ENCODE measurements around the gene SUPT3H. TPM values are rescaled to one million over a fixed set of nuclear protein-coding genes. Genes with fewer than 3 reads are reported as not detected.

Gene SUPT3H
- total and polyA plus RNA-seq, 2 of the 8 experiments (the other 6 are each of a cell fraction or from before 2014, with no cell fraction given): 18.8 to 23.0 TPM

GRCh38 chr6:45365036-45365435, 12.7 kb downstream of the SUPT3H start:
- H3K56ac ChIP-seq (replicated peaks; ENCODE audit: insufficient read length, low read depth, low read length): no peak overlapping the region
- H4K5ac ChIP-seq (ENCODE audit: insufficient read length, low read depth, low read length): no peak overlapping the region
- H2BK15ac ChIP-seq (ENCODE audit: low read length): no peak overlapping the region
- no peaks in the 10 kb centered on the region for H3K4me1 ChIP-seq (replicated peaks in 1 of 4; ENCODE audit: control insufficient read depth in 3 of 4, insufficient read depth in 4 of 4, low read length in 3 of 4)
- H2BK120ac ChIP-seq (replicated peaks; ENCODE audit: low read depth, low read length): no peak overlapping the region
- H3K79me1 ChIP-seq (ENCODE audit: low read depth, low read length): 0 out of 2 replicates have a peak, but pooled peaks cover 3% of the 10 kb centered on the region
- no peak overlapping the region for H3K4ac ChIP-seq (replicated peaks; ENCODE audit: insufficient read length, low read depth, low read length)
- H4K91ac ChIP-seq (replicated peaks; ENCODE audit: insufficient read length, low read length): no peak overlapping the region
- ChIA-PET POLR2A (ENCODE audit: partially characterized antibody) (interaction anchor here (3.5 kb wide), 1 partner anchor 13 kb away, joined by 20 read pairs; the partner anchor contains the start of gene SUPT3H), CTCF (ENCODE audit: partially characterized antibody) (interaction anchor here (1.6 kb wide), 1 partner anchor 350 kb away, joined by 6 read pairs; no protein-coding TSS in a partner anchor)
- no peak overlapping the region for H2BK20ac ChIP-seq (ENCODE audit: low read length)
- H4K8ac ChIP-seq (ENCODE audit: extremely low read depth, insufficient read depth, low read length): no peak overlapping the region
- no peak for FAIRE-seq
- H4K20me1 ChIP-seq (replicated peaks in 1 of 2; ENCODE audit: control insufficient read depth in 1 of 2, insufficient read depth in 2 of 2, low read length in 2 of 2): no peaks in the 10 kb centered on the region
- no peak overlapping the region for H2AK5ac ChIP-seq (ENCODE audit: low read depth, low read length)
- H3K4me2 ChIP-seq (ENCODE audit: insufficient read depth in 1 of 2, low read depth in 2 of 2, low read length in 2 of 2): no peak overlapping the region
- no peak overlapping the region for H2AFZ ChIP-seq (ENCODE audit: low read length)
- no peak overlapping the region for H3K14ac ChIP-seq (ENCODE audit: insufficient read length)
- no peaks in the 10 kb centered on the region for H3K9me3 ChIP-seq (ENCODE audit: insufficient read depth in 2 of 2, low read depth in 1 of 2, low read length in 1 of 2)
- no peak overlapping the region for H3K27ac ChIP-seq (ENCODE audit: low read depth, low read length)
- H2BK12ac ChIP-seq (ENCODE audit: low read depth, low read length): no peak overlapping the region
- no peak overlapping the region for H3K23ac ChIP-seq (ENCODE audit: insufficient read length)
- TF ChIP-seq RNF2 (IDR thresholded peaks at IDR 0.05; ENCODE audit: borderline replicate concordance, low read depth, low read length, missing control alignments, poor library complexity, severe bottlenecking): no peak
- no peaks in the 10 kb centered on the region for H3K23me2 ChIP-seq (ENCODE audit: low read depth, low read length)
- no peak overlapping the region for H3K9ac ChIP-seq (replicated peaks in 1 of 4; ENCODE audit: extremely low read depth in 1 of 4, low read depth in 3 of 4, low read length in 3 of 4)
- no peak for DNase-seq (ENCODE audit: low read depth in 1 of 2, low spot score in 2 of 2)
- WGBS, 2 experiments (ENCODE audit: extremely low coverage in 1 of 2, insufficient coverage in 1 of 2, insufficient read length in 1 of 2, insufficient replicate concordance in 2 of 2, low coverage in 1 of 2, low lambda C conversion rate in 2 of 2, missing lambda C conversion rate in 1 of 2): 88% methylated on average over 1 of the region's 1 CpG; no CpG with 5 or more reads in 1 of the 2 experiments
- H3K36me3 ChIP-seq (ENCODE audit: control insufficient read depth in 2 of 4, insufficient read depth in 4 of 4, low read length in 3 of 4): no peaks in the 10 kb centered on the region
- H3K18ac ChIP-seq (ENCODE audit: extremely low read depth, low read length): no peak overlapping the region
- H3K4me3 ChIP-seq (ENCODE audit: extremely low read depth in 1 of 4, insufficient read depth in 2 of 4, low read depth in 3 of 4, low read length in 4 of 4): no peak overlapping the region
- 0 out of 4 replicates have a peak, but pooled peaks cover 0 to 7% of the 10 kb centered on the region in 2 experiments for H3K79me2 ChIP-seq (ENCODE audit: control insufficient read depth in 1 of 2, insufficient read depth in 2 of 2, low read length in 2 of 2)
- H3K27me3 ChIP-seq (replicated peaks in 1 of 4; ENCODE audit: control insufficient read depth in 3 of 4, extremely low read depth in 1 of 4, insufficient read depth in 3 of 4, low read length in 3 of 4): no peaks in the 10 kb centered on the region
- H2BK5ac ChIP-seq (ENCODE audit: low read depth, low read length): no peak overlapping the region
